ENCODE results near the gene SEMA6C.

Gene SEMA6C

GRCh38 chr1:151167116-151167515 is 20.7 kb upstream of the SEMA6C start:
- H3K79me2 ChIP-seq (ENCODE audit: insufficient read depth, low read length): peaks cover 39% of the 10 kb centered on the region
- H4K20me1 ChIP-seq (ENCODE audit: insufficient read depth, low read length, poor library complexity, severe bottlenecking): no peaks in the 10 kb centered on the region
- H3F3A ChIP-seq (ENCODE audit: low read depth): no peaks in the 10 kb centered on the region
- H2AFZ ChIP-seq (ENCODE audit: low read length): no peak overlapping the region
- peaks cover 5% of the 10 kb centered on the region; the same call in 1 of the 2 replicates for H3K36me3 ChIP-seq (ENCODE audit: insufficient read depth, low read length)
- H3K4me2 ChIP-seq (ENCODE audit: low read depth, low read length, poor library complexity, severe bottlenecking): peak overlapping the region; percentile 98
- TF ChIP-seq, protein P1, sequence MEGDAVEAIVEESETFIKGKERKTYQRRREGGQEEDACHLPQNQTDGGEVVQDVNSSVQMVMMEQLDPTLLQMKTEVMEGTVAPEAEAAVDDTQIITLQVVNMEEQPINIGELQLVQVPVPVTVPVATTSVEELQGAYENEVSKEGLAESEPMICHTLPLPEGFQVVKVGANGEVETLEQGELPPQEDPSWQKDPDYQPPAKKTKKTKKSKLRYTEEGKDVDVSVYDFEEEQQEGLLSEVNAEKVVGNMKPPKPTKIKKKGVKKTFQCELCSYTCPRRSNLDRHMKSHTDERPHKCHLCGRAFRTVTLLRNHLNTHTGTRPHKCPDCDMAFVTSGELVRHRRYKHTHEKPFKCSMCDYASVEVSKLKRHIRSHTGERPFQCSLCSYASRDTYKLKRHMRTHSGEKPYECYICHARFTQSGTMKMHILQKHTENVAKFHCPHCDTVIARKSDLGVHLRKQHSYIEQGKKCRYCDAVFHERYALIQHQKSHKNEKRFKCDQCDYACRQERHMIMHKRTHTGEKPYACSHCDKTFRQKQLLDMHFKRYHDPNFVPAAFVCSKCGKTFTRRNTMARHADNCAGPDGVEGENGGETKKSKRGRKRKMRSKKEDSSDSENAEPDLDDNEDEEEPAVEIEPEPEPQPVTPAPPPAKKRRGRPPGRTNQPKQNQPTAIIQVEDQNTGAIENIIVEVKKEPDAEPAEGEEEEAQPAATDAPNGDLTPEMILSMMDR (conservative IDR thresholded peaks at IDR 0.05; ENCODE audit: low read length): no peak
- TF ChIP-seq EZH2phosphoT487 (IDR thresholded peaks at IDR 0.05; ENCODE audit: borderline replicate concordance): no peak
- no peaks in the 10 kb centered on the region for H3K27me3 ChIP-seq (ENCODE audit: insufficient read depth, low read length, poor library complexity, severe bottlenecking)
- H3K9me2 ChIP-seq (replicated peaks; ENCODE audit: low read depth, low read length): no peaks in the 10 kb centered on the region
- H3K9me3 ChIP-seq (ENCODE audit: insufficient read depth, low read depth, low read length): no peaks in the 10 kb centered on the region
- H3K9ac ChIP-seq (ENCODE audit: low read depth, low read length, poor library complexity, severe bottlenecking): peak overlapping the region; percentile 84
- H3K4me3 ChIP-seq (ENCODE audit: low read length, poor library complexity, severe bottlenecking): peak overlapping the region; percentile 93
- H3K4me1 ChIP-seq (ENCODE audit: insufficient read depth, low read length, poor library complexity, severe bottlenecking): peaks cover 21% of the 10 kb centered on the region

- Histone ChIP-seq H3F3A (ENCODE audit: low read depth) (no peaks in the 10 kb centered on the region), H3K4me1 (ENCODE audit: insufficient read depth, low read length, poor library complexity, severe bottlenecking) (peaks cover 21% of the 10 kb centered on the region), H3K36me3 (ENCODE audit: insufficient read depth, low read length) (peaks cover 5% of the 10 kb centered on the region; the same call in 1 of the 2 replicates), H4K20me1 (ENCODE audit: insufficient read depth, low read length, poor library complexity, severe bottlenecking) (no peaks in the 10 kb centered on the region), H3K27me3 (ENCODE audit: insufficient read depth, low read length, poor library complexity, severe bottlenecking) (no peaks in the 10 kb centered on the region), H3K9ac (ENCODE audit: low read depth, low read length, poor library complexity, severe bottlenecking) (peak overlapping the region; percentile 84), H3K9me3 (ENCODE audit: insufficient read depth, low read depth, low read length) (no peaks in the 10 kb centered on the region), H3K4me2 (ENCODE audit: low read depth, low read length, poor library complexity, severe bottlenecking) (peak overlapping the region; percentile 98), H3K9me2 (replicated peaks; ENCODE audit: low read depth, low read length) (no peaks in the 10 kb centered on the region), H3K4me3 (ENCODE audit: low read length, poor library complexity, severe bottlenecking) (peak overlapping the region; percentile 93), H3K79me2 (ENCODE audit: insufficient read depth, low read length) (peaks cover 39% of the 10 kb centered on the region), H2AFZ (ENCODE audit: low read length) (peak overlapping the region; percentile 69)
- TF ChIP-seq, protein P1 (conservative IDR thresholded peaks at IDR 0.05; ENCODE audit: low read length): no peak
- TF ChIP-seq EZH2phosphoT487 (IDR thresholded peaks at IDR 0.05; ENCODE audit: borderline replicate concordance): no peak
Observed at GRCh38 chr1:151166505-151166956, 20.1 kb upstream of the SEMA6C start.

- Histone ChIP-seq H3K9ac (ENCODE audit: low read depth, low read length, poor library complexity, severe bottlenecking) (peak within 1 kb of the TSS; percentile 84), H3K4me3 (ENCODE audit: low read length, poor library complexity, severe bottlenecking) (peak within 1 kb of the TSS; percentile 93), H2AFZ (ENCODE audit: low read length) (peak within 1 kb of the TSS; percentile 83), H4K20me1 (ENCODE audit: insufficient read depth, low read length, poor library complexity, severe bottlenecking) (no peaks in the 10 kb centered on the region), H3F3A (ENCODE audit: low read depth) (no peaks in the 10 kb centered on the region), H3K79me2 (ENCODE audit: insufficient read depth, low read length) (peaks cover 39% of the 10 kb centered on the region), H3K9me2 (replicated peaks; ENCODE audit: low read depth, low read length) (no peaks in the 10 kb centered on the region), H3K9me3 (ENCODE audit: insufficient read depth, low read depth, low read length) (no peaks in the 10 kb centered on the region), H3K36me3 (ENCODE audit: insufficient read depth, low read length) (peaks cover 5% of the 10 kb centered on the region; the same call in 1 of the 2 replicates), H3K4me2 (ENCODE audit: low read depth, low read length, poor library complexity, severe bottlenecking) (peak within 1 kb of the TSS; percentile 98), H3K27me3 (ENCODE audit: insufficient read depth, low read length, poor library complexity, severe bottlenecking) (no peaks in the 10 kb centered on the region), H3K4me1 (ENCODE audit: insufficient read depth, low read length, poor library complexity, severe bottlenecking) (peaks cover 21% of the 10 kb centered on the region)
- TF ChIP-seq, protein P1 (conservative IDR thresholded peaks at IDR 0.05; ENCODE audit: low read length): no peak
- no peak for TF ChIP-seq EZH2phosphoT487 (IDR thresholded peaks at IDR 0.05; ENCODE audit: borderline replicate concordance)
Observed at GRCh38 chr1:151165738-151166504, 19.5 kb upstream of the SEMA6C start, which contains the start of the genes LYSMD1 and SCNM1. LYSMD1 (minus strand) TSS chr1:151165902; CDS start chr1:151165258, 644 bp downstream. SCNM1 (plus strand) TSS chr1:151166144; CDS start chr1:151166153, 9 bp downstream.

Measured in Loucy (cell line).